HEK293T (cell line): ENCODE results near the gene SFRP5.

Source experiments
- CTCF ChIA-PET: fragments of 350-600 bp; formaldehyde crosslinking; extraction: SDS; loops from one replicate; lab custom pipeline; 2021; ENCODE audit warnings: antibody characterized with exemption, inconsistent platforms; lab: Yijun Ruan, JAX
- POLR2A ChIA-PET: fragments of 350-600 bp; formaldehyde crosslinking; extraction: SDS; loops from one replicate; lab custom pipeline; 2020; ENCODE audit warnings: antibody characterized with exemption, inconsistent platforms; lab: Yijun Ruan, JAX
- DNase-seq: peaks from one replicate; pipeline ENCODE4 v3.0.0; 2012; ENCODE audit warnings: mixed read lengths; ENCODE audit errors: extremely low spot score
- ARNT ChIP-seq: fragments of 450-650 bp; IDR thresholded peaks from 2 replicates; pipeline ENCODE4 v1.6.1; 2017; ENCODE audit warnings: mild to moderate bottlenecking
- BHLHE40 ChIP-seq: fragments of 450-650 bp; IDR thresholded peaks from 2 replicates; pipeline ENCODE4 v1.6.1; 2016; ENCODE audit warnings: mild to moderate bottlenecking, moderate library complexity, borderline replicate concordance
- CTBP1 ChIP-seq: fragments of 450-650 bp; IDR thresholded peaks from 2 replicates; pipeline ENCODE4 v1.6.1; 2016; ENCODE audit warnings: borderline replicate concordance
- ELF4 ChIP-seq: fragments of 450-650 bp; IDR thresholded peaks from 2 replicates; pipeline ENCODE4 v1.6.1; 2017; ENCODE audit warnings: antibody characterized with exemption
- FOXA1 ChIP-seq: fragments of 450-650 bp; IDR thresholded peaks from 2 replicates; pipeline ENCODE4 v1.6.1; 2016; ENCODE audit warnings: mild to moderate bottlenecking
- FOXK2 ChIP-seq: fragments of 450-650 bp; IDR thresholded peaks from 2 replicates; pipeline ENCODE4 v1.6.1; 2016; ENCODE audit warnings: mild to moderate bottlenecking
- FOXM1 ChIP-seq: fragments of 450-650 bp; IDR thresholded peaks from 2 replicates; pipeline ENCODE4 v1.6.1; 2017; ENCODE audit warnings: mild to moderate bottlenecking, borderline replicate concordance
- HDGF ChIP-seq: fragments of 450-650 bp; IDR thresholded peaks from 2 replicates; pipeline ENCODE4 v1.6.1; 2017; ENCODE audit warnings: antibody characterized with exemption, borderline replicate concordance
- L3MBTL2 ChIP-seq: fragments of 450-650 bp; conservative IDR thresholded peaks from 2 replicates; pipeline ENCODE4 v1.6.1; 2016; ENCODE audit warnings: mild to moderate bottlenecking
- LEF1 ChIP-seq: fragments of 450-650 bp; IDR thresholded peaks from 2 replicates; pipeline ENCODE4 v1.6.1; 2017; ENCODE audit warnings: mild to moderate bottlenecking, borderline replicate concordance
- NFRKB ChIP-seq: fragments of 450-650 bp; IDR thresholded peaks from 2 replicates; pipeline ENCODE4 v1.6.1; 2016; ENCODE audit warnings: mild to moderate bottlenecking, moderate library complexity
- SP1 ChIP-seq: fragments of 450-650 bp; IDR thresholded peaks from 2 replicates; pipeline ENCODE4 v1.6.1; 2017
- SUZ12 ChIP-seq: fragments of 450-650 bp; IDR thresholded peaks from 2 replicates; pipeline ENCODE4 v1.6.1; 2016; ENCODE audit warnings: mild to moderate bottlenecking
- TARDBP ChIP-seq: fragments of 450-650 bp; IDR thresholded peaks from 2 replicates; pipeline ENCODE4 v1.6.1; 2016
- ZNF384 ChIP-seq: fragments of 450-650 bp; IDR thresholded peaks from 2 replicates; pipeline ENCODE4 v1.6.1; 2016
- TF ChIP-seq, protein P1 (sequence below): fragments of 450-650 bp; IDR thresholded peaks from 2 replicates; pipeline ENCODE4 v1.6.1; 2016

SFRP5 gene

DNA sequence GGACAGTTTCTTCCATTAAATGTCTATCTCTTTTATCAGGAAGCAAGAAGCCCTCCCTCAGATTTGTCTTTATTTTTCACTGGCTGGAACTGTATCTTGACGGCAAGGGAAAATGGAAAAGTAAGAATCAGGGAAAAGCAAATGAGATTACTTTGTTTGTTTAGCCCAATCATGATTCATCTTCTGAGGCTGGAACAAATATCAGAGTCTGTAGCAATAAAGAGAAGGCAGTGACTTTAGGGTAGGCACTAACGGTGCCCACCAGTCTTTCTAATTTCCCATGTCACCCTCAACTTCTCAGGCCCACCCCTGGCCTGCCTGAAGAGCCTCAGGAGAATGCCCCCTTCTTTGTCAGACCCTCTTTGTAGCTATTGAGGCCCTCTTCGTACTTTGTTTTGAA, 41.5 kb upstream of the SFRP5 start:
- ChIA-PET CTCF (interaction anchor here (0.7 kb wide), 1 partner anchor 21 kb away, joined by 3 read pairs; no protein-coding TSS in a partner anchor), POLR2A (no interaction called here)
- no peak for DNase-seq
- TF ChIP-seq ARNT (no peak), L3MBTL2 (no peak), FOXK2 (no peak), FOXM1 (no peak), CTBP1 (no peak), NFRKB (no peak)

DNA sequence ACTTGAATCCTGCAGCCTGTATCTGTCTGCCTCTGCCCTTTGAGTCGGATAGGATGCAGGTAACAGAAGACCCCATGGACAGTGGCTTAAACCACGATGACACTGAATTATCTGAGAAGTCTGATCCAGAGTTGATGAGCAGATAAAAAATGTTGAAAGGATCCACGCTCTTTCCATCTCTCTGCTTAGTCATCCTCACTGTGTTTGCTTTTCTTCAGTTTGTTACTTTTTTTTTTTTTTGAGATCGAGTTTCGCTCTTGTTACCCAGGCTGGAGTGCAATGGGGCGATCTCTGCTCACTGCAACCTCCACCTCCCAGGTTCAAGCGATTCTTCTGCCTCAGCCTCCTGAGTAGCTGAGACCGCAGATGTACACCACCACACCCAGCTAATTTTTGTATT, 40.9 kb upstream of the SFRP5 start:
- ChIA-PET CTCF (interaction anchor here (0.7 to 1.3 kb wide), 2 partner anchors 21 to 22 kb away, joined by 3 to 4 read pairs; no protein-coding TSS in a partner anchor), POLR2A (no interaction called here)
- TF ChIP-seq NFRKB (no peak), FOXM1 (no peak)
- DNase-seq, result no peak

DNA sequence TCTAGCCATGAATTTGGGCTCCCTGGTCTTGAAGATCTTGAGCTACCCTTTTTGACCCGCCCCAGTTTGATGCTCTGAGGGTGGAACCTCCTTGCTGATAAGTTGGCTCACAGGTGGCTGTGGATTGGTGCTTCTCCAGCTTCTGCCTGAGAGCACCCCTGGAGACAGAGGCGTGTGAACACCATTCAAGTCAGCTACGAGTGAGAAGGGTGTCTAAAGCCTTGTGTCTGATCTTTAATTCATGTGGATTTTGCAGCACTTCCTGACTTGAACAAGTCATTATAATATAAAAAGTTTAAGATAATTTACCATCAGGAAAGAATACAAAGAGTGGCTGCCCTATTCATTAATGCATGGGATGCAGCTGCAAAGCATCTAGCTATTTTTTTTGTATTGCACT, 40.2 kb upstream of the SFRP5 start:
- ChIA-PET POLR2A (no interaction called here), CTCF (interaction anchor here (1.3 kb wide), 1 partner anchor 20 kb away, joined by 4 read pairs; no protein-coding TSS in a partner anchor)

DNA sequence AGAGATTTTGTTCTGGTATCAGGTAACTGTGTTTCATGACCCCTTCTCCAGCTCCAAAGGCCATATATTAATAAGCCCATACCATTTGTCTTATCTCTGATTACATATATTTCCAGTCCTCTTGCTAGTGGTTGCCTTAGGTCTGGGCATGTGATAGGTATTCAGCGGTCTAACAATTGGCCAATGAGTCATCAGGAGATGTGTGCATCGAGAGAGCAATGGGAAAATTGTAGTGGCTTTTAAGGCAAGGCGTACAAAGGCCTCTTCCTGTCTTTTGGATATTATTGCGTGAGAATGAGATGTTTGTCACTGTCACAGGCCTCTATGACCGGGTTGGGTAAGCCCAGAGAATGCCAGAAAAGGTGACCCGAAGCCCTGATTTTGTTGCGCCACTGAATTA, 38.6 kb upstream of the SFRP5 start:
- DNase-seq, result no peak
- no peak for TF ChIP-seq TARDBP
- no peak for TF ChIP-seq FOXK2
- no peak for TF ChIP-seq SP1
- no peak for TF ChIP-seq ZNF384
- no peak for TF ChIP-seq FOXM1
- no peak for TF ChIP-seq BHLHE40
- CTCF ChIA-PET, result interaction anchor here (1.4 kb wide), 1 partner anchor 18 kb away, joined by 4 read pairs; no protein-coding TSS in a partner anchor
- POLR2A ChIA-PET, result no interaction called here

More for the DNA sequence above, 40.2 kb upstream of the SFRP5 start:
- TF ChIP-seq SUZ12 (no peak), HDGF (no peak), ELF4 (no peak), FOXA1 (no peak), BHLHE40 (no peak), LEF1 (no peak), TARDBP (no peak), CTBP1 (no peak), NFRKB (no peak), FOXM1 (no peak), FOXK2 (no peak), L3MBTL2 (no peak), ZNF384 (no peak), SP1 (no peak), ARNT (no peak)
- TF ChIP-seq, protein P1, sequence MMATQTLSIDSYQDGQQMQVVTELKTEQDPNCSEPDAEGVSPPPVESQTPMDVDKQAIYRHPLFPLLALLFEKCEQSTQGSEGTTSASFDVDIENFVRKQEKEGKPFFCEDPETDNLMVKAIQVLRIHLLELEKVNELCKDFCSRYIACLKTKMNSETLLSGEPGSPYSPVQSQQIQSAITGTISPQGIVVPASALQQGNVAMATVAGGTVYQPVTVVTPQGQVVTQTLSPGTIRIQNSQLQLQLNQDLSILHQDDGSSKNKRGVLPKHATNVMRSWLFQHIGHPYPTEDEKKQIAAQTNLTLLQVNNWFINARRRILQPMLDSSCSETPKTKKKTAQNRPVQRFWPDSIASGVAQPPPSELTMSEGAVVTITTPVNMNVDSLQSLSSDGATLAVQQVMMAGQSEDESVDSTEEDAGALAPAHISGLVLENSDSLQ, result no peak
- DNase-seq, result no peak

DNA sequence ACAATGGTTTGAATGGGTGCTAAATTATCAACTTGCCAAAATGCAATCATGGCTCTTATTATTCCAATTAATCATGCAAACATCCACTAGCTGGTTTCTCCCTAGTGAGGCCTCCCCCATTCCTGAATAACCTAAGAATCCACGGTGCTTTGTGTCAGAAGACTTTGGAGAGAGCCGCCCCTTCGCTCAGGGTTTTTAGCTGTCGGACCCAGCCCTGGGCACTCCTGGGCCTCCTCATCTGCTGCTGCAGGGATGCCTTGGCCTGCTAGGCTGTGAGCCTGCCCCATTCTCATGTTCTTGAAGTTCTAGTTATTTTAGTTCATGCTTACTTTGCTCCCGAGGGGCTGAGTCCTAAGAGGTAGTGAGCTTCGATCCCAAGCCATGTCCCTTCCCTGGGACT, 34.1 kb upstream of the SFRP5 start:
- ChIA-PET CTCF (interaction anchor here (0.8 to 2.6 kb wide), 2 partner anchors 14 to 63 kb away, joined by 3 to 9 read pairs; no protein-coding TSS in a partner anchor), POLR2A (no interaction called here)
- TF ChIP-seq SUZ12 (no peak), ZNF384 (no peak), BHLHE40 (no peak), LEF1 (no peak), FOXA1 (no peak), TARDBP (no peak), L3MBTL2 (no peak), SP1 (no peak), CTBP1 (no peak), FOXM1 (no peak), FOXK2 (no peak), NFRKB (no peak), HDGF (no peak), ELF4 (no peak), ARNT (no peak)
- TF ChIP-seq, protein P1, result no peak
- DNase-seq, result no peak

DNA sequence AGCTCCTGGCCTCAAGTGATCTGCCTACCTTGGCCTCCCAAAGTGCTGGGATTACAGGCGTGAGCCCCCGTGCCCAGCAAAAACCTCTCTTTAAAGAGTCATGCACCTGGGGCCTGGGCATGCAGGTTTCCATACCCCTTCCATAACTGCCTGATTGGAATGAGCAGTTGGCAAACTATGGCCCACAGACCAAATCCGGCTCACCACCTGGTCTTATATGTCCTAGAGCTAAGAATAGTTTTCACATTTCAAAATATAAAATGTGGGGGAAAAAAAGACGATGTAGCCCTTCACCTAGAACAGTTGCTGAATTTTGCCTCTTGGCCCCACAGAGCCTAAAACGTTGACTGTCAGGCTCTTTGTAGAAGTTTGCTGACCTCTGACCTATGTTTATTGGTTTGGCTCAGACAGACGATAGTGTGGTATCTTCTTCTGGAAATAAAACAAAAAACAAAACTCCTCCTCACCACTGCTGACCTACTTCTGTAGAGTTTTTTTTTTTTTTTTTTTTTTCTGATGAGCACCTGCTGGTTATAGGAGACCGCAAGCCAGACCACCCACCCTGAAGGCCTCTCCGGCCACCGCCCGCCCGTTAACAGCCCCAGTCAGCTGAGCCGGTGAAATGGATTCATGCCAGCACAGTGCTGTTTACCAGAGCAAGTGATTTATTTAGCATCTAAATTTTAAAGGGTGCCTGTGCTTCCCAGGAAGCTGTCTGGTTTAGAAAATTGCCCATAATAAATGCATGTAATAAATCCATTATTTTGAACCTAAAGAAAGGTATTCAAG, 33.5 kb upstream of the SFRP5 start:
- ChIA-PET CTCF (interaction anchor here (0.6 to 2.6 kb wide), 3 partner anchors 13 to 64 kb away, joined by 3 to 9 read pairs (median 3); no protein-coding TSS in a partner anchor), POLR2A (no interaction called here)
- no peak for DNase-seq
- no peak for TF ChIP-seq ARNT

DNA sequence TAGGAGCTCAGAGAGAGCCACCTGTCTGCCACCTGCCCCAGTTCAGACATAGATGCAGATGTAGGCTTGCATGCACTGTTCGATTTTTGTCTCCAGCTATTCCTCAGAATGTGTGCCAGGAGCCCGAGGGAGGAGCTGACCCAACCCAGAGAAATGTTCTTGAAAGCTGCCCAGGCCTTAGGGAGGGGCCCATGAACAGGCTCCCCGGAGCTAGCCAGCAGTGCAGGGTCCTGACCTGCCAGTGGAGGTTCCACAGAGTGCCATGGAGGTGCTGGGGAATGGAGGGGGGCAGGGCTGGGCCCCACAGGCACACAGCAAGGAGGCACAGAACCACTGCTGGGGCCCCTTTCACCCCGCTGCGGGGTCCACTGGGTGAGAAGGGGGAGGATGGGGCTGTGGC, 29.6 kb upstream of the SFRP5 start:
- CTCF ChIA-PET, result interaction anchor here (1.1 kb wide), 1 partner anchor 10 kb away, joined by 3 read pairs; no protein-coding TSS in a partner anchor

More for the DNA sequence above, 29.6 kb upstream of the SFRP5 start:
- POLR2A ChIA-PET, result no interaction called here
- DNase-seq, result no peak
- TF ChIP-seq ELF4, result no peak
- TF ChIP-seq ARNT, result no peak
- no peak for TF ChIP-seq FOXA1
